Suprapubic skin (tissue), 4 donors: ENCODE measurements around the gene GCC1. TPM values are rescaled to one million over a fixed set of nuclear protein-coding genes. Genes with fewer than 3 reads are reported as not detected.

ENCODE experiments used
- DNase-seq, 2 donors: peaks; one replicate each; pipeline ENCODE4 v3.0.0-alpha.2; 2019; ENCODE audit warnings: low spot score in 2 of 2
- H3K27ac ChIP-seq: fragments of 200-600 bp; sonication (generic); one replicate; pipeline ENCODE4 v1.5.1; 2019
- H3K27me3 ChIP-seq: fragments of 200-600 bp; sonication (generic); one replicate; pipeline ENCODE4 v1.5.1; 2019
- H3K36me3 ChIP-seq: fragments of 200-600 bp; sonication (generic); one replicate; pipeline ENCODE4 v1.5.1; 2019
- H3K4me1 ChIP-seq: fragments of 200-600 bp; sonication (generic); one replicate; pipeline ENCODE4 v1.5.1; 2019
- H3K4me3 ChIP-seq: fragments of 200-600 bp; sonication (generic); one replicate; pipeline ENCODE4 v1.5.1; 2019; ENCODE audit warnings: mild to moderate bottlenecking
- H3K9me3 ChIP-seq: fragments of 200-600 bp; sonication (generic); one replicate; pipeline ENCODE4 v1.5.1; 2019
- EP300 ChIP-seq: sonication (generic); formaldehyde crosslinking; IDR thresholded peaks from one replicate; pipeline ENCODE4 v1.6.1; 2017; ENCODE audit warnings: antibody characterized with exemption
- POLR2A ChIP-seq, 2 donors: fragments of 450-650 bp; IDR thresholded peaks; one replicate each; pipeline ENCODE4 v1.6.1; 2017; ENCODE audit warnings: antibody characterized with exemption in 2 of 2, mild to moderate bottlenecking in 2 of 2, moderate library complexity in 2 of 2
- POLR2AphosphoS5 ChIP-seq, 3 donors: sonication (generic); formaldehyde crosslinking; IDR thresholded peaks; one replicate each; pipeline ENCODE4 v1.6.1; 2017; ENCODE audit warnings: antibody characterized with exemption in 3 of 3
- WGBS: methylation state at CpG from one replicate; pipeline ENCODE4 v1.1.5; 2018; 5-methylcytosine and 5-hydroxymethylcytosine counted together
- total RNA-seq, 4 donors: library from RNA; depleted of rRNA; stranded (reverse); fragments of >200 nt; gene quantifications; one replicate each; pipeline ENCODE4 v1.1.0, GENCODE V29; 2016
- TF ChIP-seq, protein P1 (sequence below), 2 donors: fragments of 200-600 bp in 1 of 2; fragments of 450-650 bp in 1 of 2; sonication (generic) in 1 of 2; IDR thresholded peaks; one replicate each; pipeline ENCODE4 v1.5.1; 2016 to 2019; ENCODE audit warnings: antibody characterized with exemption in 2 of 2, mild to moderate bottlenecking in 1 of 2, moderate library complexity in 1 of 2

GCC1 gene
- total RNA-seq, 4 donors from 2014 or later, result 17.8 to 27.7 (median 20.5) TPM

DNA sequence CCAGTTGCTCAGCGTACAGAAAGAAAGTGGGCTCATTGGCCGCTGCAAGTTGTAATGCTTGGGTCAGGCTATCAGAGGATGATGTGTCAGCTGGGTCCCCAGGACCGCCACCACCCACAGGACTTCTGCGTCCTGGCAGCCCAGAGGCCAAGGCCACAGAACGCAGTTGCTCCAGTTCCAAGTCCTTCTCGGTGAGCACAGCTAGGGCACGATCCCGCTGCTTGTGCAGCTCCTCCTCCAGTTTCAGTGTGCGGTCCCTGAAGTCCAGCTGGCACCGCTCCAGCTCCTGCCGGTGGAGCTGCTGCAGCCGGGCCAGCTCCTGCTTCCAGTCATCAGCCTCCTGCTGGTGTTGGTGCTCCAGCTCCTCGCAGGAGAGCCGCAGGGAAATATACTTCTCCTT, 3.0 kb downstream of the GCC1 start:
- TF ChIP-seq EP300 (no peak), POLR2A (IDR thresholded peaks at IDR 0.05) (no peak), POLR2AphosphoS5 (IDR thresholded peaks at IDR 0.05) (no peak)
- TF ChIP-seq, protein P1, sequence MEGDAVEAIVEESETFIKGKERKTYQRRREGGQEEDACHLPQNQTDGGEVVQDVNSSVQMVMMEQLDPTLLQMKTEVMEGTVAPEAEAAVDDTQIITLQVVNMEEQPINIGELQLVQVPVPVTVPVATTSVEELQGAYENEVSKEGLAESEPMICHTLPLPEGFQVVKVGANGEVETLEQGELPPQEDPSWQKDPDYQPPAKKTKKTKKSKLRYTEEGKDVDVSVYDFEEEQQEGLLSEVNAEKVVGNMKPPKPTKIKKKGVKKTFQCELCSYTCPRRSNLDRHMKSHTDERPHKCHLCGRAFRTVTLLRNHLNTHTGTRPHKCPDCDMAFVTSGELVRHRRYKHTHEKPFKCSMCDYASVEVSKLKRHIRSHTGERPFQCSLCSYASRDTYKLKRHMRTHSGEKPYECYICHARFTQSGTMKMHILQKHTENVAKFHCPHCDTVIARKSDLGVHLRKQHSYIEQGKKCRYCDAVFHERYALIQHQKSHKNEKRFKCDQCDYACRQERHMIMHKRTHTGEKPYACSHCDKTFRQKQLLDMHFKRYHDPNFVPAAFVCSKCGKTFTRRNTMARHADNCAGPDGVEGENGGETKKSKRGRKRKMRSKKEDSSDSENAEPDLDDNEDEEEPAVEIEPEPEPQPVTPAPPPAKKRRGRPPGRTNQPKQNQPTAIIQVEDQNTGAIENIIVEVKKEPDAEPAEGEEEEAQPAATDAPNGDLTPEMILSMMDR (IDR thresholded peaks at IDR 0.05), result no peak
- H3K4me3 ChIP-seq, result no peak overlapping the region
- DNase-seq, result no peak

DNA sequence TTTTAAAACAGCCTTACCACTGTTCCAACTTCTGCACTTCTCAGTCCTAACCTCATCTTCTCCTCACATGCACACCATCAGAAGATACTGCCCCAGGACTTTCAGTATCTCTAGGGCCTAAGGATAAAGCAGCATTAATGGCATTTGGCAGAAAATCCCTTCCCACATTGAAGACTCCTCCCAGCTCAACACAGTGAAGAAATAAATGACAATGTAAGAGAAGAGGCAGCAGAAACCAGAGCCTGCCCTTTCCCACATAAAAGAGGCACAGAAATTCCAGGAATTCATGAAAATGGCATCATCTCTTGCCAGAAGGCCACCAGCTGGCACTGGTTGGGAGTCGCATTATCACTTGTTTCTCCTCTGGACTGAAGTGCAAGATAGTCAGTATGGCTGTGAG, 3.7 kb downstream of the GCC1 start:
- Histone ChIP-seq H3K4me1 (peaks cover 49% of the 10 kb centered on the region), H3K36me3 (peaks cover 41% of the 10 kb centered on the region), H3K9me3 (no peaks in the 10 kb centered on the region), H3K27ac (no peak overlapping the region), H3K4me3 (no peak overlapping the region), H3K27me3 (no peaks in the 10 kb centered on the region)
- WGBS, result 69% methylated on average over 1 of the region's 1 CpG
- DNase-seq, result no peak
- TF ChIP-seq, protein P1 (IDR thresholded peaks at IDR 0.05), result no peak
- TF ChIP-seq POLR2AphosphoS5 (IDR thresholded peaks at IDR 0.05), result no peak
- TF ChIP-seq EP300, result no peak
- TF ChIP-seq POLR2A (IDR thresholded peaks at IDR 0.05), result no peak

More for the DNA sequence above, 3.0 kb downstream of the GCC1 start:
- 86% methylated on average over 5 of the region's 14 CpGs for whole genome bisulfite sequencing
- Histone ChIP-seq H3K27ac (no peak overlapping the region), H3K36me3 (peaks cover 41% of the 10 kb centered on the region), H3K27me3 (no peaks in the 10 kb centered on the region), H3K9me3 (no peaks in the 10 kb centered on the region), H3K4me1 (peaks cover 51% of the 10 kb centered on the region)

DNA sequence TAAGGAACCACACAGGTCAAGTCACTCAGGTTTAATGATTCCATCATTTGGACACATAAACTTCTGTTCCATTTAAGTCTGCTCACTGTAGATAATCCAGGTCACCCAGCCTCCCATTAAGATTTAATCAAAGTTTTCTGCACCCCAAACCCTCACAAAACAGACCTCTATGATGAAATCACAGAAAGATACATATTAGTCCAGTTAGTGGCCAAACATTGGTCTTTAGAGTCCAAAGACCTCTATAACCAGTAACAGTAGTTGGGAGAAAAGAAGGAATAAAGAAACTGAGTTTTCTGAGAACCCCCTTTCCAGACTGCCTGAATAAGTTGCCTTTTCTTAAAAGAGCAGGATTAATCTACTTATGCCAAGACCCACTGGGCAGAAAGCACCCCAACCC, 4.8 kb downstream of the GCC1 start:
- Histone ChIP-seq H3K36me3 (peaks cover 41% of the 10 kb centered on the region), H3K9me3 (no peaks in the 10 kb centered on the region), H3K4me3 (no peak overlapping the region), H3K27ac (no peak overlapping the region), H3K4me1 (peaks cover 42% of the 10 kb centered on the region), H3K27me3 (no peaks in the 10 kb centered on the region)
- no peak for DNase-seq
- no peak for TF ChIP-seq POLR2AphosphoS5 (IDR thresholded peaks at IDR 0.05)
- TF ChIP-seq POLR2A (IDR thresholded peaks at IDR 0.05), result no peak
- TF ChIP-seq, protein P1 (IDR thresholded peaks at IDR 0.05), result no peak
- no peak for TF ChIP-seq EP300

DNA sequence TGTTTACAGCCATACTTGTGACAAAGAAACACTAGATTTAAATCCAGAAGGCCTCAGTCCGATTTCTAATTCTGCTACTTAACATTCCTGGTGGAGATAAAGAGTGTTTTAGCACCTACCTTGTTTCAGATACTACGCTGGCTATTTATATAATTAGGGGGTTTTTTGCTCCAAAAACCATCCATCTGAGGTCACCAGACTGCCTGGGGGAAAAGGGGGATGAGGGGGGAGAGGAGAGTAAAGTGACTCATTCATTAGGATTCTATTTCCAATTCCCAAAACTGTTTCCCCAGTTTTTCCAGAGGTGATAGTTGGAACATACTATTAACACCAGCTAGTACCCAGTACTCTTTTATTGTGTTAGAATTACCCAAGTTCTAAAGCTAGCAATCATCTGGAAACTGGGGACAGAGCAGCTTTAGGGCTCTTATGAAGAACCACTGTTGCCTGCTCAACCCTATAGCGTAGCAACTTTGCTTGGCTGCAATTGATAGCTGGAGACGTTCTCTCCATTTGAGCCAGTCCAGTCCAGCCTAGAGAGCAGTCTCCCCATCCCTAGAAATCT, 6.6 kb downstream of the GCC1 start:
- TF ChIP-seq EP300 (no peak), POLR2AphosphoS5 (IDR thresholded peaks at IDR 0.05) (no peak), POLR2A (IDR thresholded peaks at IDR 0.05) (no peak)
- TF ChIP-seq, protein P1 (IDR thresholded peaks at IDR 0.05), result no peak
- Histone ChIP-seq H3K4me1 (peaks cover 29% of the 10 kb centered on the region), H3K27ac (no peak overlapping the region), H3K27me3 (no peaks in the 10 kb centered on the region), H3K4me3 (no peak overlapping the region), H3K9me3 (no peaks in the 10 kb centered on the region), H3K36me3 (peaks cover 41% of the 10 kb centered on the region)
- WGBS, result 64% methylated on average over 3 of the region's 4 CpGs
- no peak for DNase-seq

DNA sequence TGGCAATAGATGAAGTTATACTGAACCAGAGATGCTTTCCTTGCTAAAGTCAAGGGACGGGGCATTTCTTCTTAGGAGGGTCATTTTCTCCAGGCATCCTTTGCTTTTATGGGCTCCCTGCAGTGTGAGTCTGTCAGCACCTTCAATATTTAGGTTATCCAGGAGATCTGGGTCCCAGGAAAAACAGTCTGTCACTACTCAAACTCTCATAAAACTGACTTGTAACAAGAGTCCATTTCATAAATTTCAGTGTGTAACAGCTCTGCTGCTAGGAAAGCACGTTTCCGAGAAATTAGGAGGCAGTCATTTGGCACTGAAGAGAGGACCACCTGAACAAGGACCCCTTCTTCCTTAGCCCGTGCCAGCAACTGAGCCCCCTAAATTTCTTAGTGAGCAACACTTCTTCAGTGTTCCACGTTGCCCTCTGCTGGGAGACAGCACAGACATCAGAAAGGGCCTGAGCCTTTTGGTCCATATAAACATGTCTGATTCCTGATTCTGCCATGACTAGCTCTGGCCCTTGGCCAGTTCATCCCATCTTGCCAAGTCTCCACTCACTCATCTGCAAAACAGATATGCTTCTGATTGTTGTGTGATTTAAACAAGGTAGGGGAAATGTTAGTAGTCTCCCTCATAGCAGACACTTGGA, 7.2 kb downstream of the GCC1 start:
- Histone ChIP-seq H3K27me3 (no peaks in the 10 kb centered on the region), H3K27ac (no peak overlapping the region), H3K4me3 (no peak overlapping the region), H3K36me3 (peaks cover 39% of the 10 kb centered on the region), H3K9me3 (no peaks in the 10 kb centered on the region), H3K4me1 (peaks cover 23% of the 10 kb centered on the region)
- no peak for DNase-seq
- 89% methylated on average over 5 of the region's 5 CpGs for WGBS
- TF ChIP-seq, protein P1 (IDR thresholded peaks at IDR 0.05), result no peak
- TF ChIP-seq POLR2AphosphoS5 (IDR thresholded peaks at IDR 0.05) (no peak), EP300 (no peak), POLR2A (IDR thresholded peaks at IDR 0.05) (no peak)
